ENCODE measurements around the gene CAMK1D. TPM values are rescaled to one million over a fixed set of nuclear protein-coding genes. Genes with fewer than 3 reads are reported as not detected.

Gene CAMK1D
- total RNA-seq, 1 experiment from 2014 or later = 6.3 TPM

DNA sequence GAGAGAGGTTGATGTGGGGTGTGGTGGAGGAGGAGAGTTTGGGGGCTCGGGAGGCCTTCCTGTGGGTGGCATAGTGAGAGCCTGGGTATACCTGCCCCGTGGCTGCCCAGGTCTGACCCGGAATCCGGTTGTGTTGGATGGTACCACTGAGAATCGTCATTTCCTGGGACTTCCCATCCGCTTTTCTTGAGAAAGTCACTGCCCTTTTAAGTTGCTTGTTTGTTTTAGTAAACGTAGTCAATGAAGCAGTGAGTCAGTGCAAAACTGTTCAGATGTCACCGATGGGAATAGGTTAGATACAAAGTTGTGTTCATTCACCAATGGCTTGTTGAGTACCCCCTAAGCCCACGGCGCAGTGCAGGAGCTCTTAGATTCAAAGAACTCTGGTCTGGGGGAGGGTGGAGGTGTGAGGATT, 285.8 kb downstream of the CAMK1D start:
- no peaks in the 10 kb centered on the region for H4K20me1 ChIP-seq (ENCODE audit: control insufficient read depth, insufficient read depth, insufficient read length)
- H3K18ac ChIP-seq (ENCODE audit: insufficient read length, low read depth, low read length) = no peak overlapping the region
- H3K4me2 ChIP-seq (ENCODE audit: insufficient read depth, insufficient read length, low read length) = no peak overlapping the region
- no peak overlapping the region for H2BK20ac ChIP-seq (ENCODE audit: low read depth, low read length, poor library complexity, severe bottlenecking)
- no peak overlapping the region for H2AFZ ChIP-seq (ENCODE audit: low read length)
- no peak overlapping the region for H3K4ac ChIP-seq (ENCODE audit: low read depth, low read length)
- Mint-ChIP-seq H3K9me3 (peaks cover 0 to 7% of the 10 kb centered on the region in 2 experiments; a peak in 3 of 5 replicates), H3K36me3 (ENCODE audit: insufficient read depth in 1 of 3, low read depth in 3 of 3) (peaks cover 0 to 13% (median 13%) of the 10 kb centered on the region in 3 experiments; a peak in 4 of 7 replicates), H3K27ac (peak overlapping the region in 2 of 3 experiments; percentile 31 to 42; a peak in 5 of 7 replicates), H3K4me3 (no peak overlapping the region), H3K27me3 (ENCODE audit: low read depth) (no peaks in the 10 kb centered on the region; the same call in 1 of the 2 replicates), H3K4me1 (peaks cover 19 to 27% of the 10 kb centered on the region in 2 experiments)
- H3T11ph ChIP-seq (ENCODE audit: low read length) = no peak overlapping the region
- no peak overlapping the region for H4K91ac ChIP-seq (ENCODE audit: insufficient read length, low read depth, low read length)
- H3K79me2 ChIP-seq (ENCODE audit: insufficient read depth, low read length) = no peaks in the 10 kb centered on the region
- no peak overlapping the region for H4K5ac ChIP-seq (ENCODE audit: insufficient read length, low read depth, low read length)
- H3K56ac ChIP-seq (ENCODE audit: insufficient read length, low read depth, low read length) = no peak overlapping the region
- DNase-seq = no peak
- H3K9me3 ChIP-seq (ENCODE audit: control insufficient read depth, low read depth, low read length) = peaks cover 7% of the 10 kb centered on the region
- no peak overlapping the region for H2AK5ac ChIP-seq (ENCODE audit: insufficient read length, low read length)
- H3K4me1 ChIP-seq (ENCODE audit: insufficient read depth, low read length) = no peaks in the 10 kb centered on the region; the same call in 1 of the 2 replicates
- no peak overlapping the region for H2BK120ac ChIP-seq (ENCODE audit: low read depth, low read length, poor library complexity, severe bottlenecking)
- H3K79me1 ChIP-seq (ENCODE audit: insufficient read depth, low read depth, low read length, poor library complexity, severe bottlenecking) = no peaks in the 10 kb centered on the region
- no CpG with 5 or more reads among the region's 10 CpGs for WGBS (ENCODE audit: extremely low coverage, insufficient read length, low lambda C conversion rate)
- no peaks in the 10 kb centered on the region for H3K27me3 ChIP-seq (ENCODE audit: insufficient read depth, low read length)
- H3K9ac ChIP-seq (ENCODE audit: extremely low read depth, insufficient read length, low read length) = no peak overlapping the region
- H2BK5ac ChIP-seq (ENCODE audit: insufficient read length, low read length) = no peak overlapping the region
- no peak overlapping the region for H2BK15ac ChIP-seq (ENCODE audit: low read depth, low read length)
- H2BK12ac ChIP-seq (ENCODE audit: insufficient read length, low read depth, low read length) = no peak overlapping the region
- no peak overlapping the region for H3K27ac ChIP-seq (ENCODE audit: insufficient read length, low read depth, low read length)
- H4K8ac ChIP-seq (replicated peaks; ENCODE audit: insufficient read length, low read depth, low read length) = no peak overlapping the region
- TF ChIP-seq, protein P1, sequence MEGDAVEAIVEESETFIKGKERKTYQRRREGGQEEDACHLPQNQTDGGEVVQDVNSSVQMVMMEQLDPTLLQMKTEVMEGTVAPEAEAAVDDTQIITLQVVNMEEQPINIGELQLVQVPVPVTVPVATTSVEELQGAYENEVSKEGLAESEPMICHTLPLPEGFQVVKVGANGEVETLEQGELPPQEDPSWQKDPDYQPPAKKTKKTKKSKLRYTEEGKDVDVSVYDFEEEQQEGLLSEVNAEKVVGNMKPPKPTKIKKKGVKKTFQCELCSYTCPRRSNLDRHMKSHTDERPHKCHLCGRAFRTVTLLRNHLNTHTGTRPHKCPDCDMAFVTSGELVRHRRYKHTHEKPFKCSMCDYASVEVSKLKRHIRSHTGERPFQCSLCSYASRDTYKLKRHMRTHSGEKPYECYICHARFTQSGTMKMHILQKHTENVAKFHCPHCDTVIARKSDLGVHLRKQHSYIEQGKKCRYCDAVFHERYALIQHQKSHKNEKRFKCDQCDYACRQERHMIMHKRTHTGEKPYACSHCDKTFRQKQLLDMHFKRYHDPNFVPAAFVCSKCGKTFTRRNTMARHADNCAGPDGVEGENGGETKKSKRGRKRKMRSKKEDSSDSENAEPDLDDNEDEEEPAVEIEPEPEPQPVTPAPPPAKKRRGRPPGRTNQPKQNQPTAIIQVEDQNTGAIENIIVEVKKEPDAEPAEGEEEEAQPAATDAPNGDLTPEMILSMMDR (conservative IDR thresholded peaks at IDR 0.05) = no peak
- no peaks in the 10 kb centered on the region for H3K23me2 ChIP-seq (ENCODE audit: insufficient read length, low read depth, low read length, poor library complexity, severe bottlenecking)
- no peak overlapping the region for H3K23ac ChIP-seq (ENCODE audit: insufficient read length, low read depth, low read length)
- H3K14ac ChIP-seq (ENCODE audit: insufficient read depth, low read length) = no peak overlapping the region

All from H9 (cell line).